Skeletal muscle cell (primary cell): ENCODE results near the gene TAMALIN.

Experiments used
- DNase-seq: peaks from one replicate; pipeline ENCODE4 v3.0.0-alpha.2; 2010; ENCODE audit warnings: low read depth
- H3K4me3 ChIP-seq: 2 replicates; pipeline ENCODE4 v1.5.1; 2011; ENCODE audit warnings: low read depth, mild to moderate bottlenecking, control low read depth, low read length, moderate library complexity

TAMALIN gene

DNA sequence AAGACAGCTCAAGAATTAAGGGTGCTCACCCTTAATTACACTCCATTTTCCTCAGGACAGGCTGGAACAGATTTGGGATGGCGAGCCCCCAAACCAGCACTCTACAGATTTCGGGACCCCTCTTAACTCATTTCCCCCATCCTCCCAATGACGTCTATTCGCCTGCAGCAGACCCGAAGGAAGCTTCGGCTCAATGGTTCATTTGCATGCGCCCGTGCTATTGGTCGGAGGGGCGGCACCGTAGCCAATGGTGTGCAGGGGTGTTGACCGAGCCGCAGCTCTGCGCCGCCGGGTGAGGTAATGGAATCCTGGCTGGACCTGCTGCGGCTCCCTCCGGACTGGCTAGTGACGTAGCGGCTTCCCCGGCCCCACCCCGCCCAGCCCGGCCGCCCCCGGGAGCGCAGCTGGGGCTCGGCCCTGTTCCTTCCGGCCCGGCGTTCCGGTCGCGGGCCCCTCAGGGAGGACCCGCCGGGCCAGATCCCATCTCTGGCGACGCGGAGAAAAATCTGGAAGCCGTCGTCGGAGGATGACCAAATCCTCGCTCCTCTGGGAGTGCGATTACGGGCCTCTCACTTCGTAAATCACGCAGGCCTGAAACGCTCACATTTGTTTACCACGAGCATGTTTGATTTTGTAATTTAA lies 26.2 kb downstream of the TAMALIN start:
- peak overlapping the region; percentile 47 for H3K4me3 ChIP-seq
- DNase-seq = peak; percentile 93

DNA sequence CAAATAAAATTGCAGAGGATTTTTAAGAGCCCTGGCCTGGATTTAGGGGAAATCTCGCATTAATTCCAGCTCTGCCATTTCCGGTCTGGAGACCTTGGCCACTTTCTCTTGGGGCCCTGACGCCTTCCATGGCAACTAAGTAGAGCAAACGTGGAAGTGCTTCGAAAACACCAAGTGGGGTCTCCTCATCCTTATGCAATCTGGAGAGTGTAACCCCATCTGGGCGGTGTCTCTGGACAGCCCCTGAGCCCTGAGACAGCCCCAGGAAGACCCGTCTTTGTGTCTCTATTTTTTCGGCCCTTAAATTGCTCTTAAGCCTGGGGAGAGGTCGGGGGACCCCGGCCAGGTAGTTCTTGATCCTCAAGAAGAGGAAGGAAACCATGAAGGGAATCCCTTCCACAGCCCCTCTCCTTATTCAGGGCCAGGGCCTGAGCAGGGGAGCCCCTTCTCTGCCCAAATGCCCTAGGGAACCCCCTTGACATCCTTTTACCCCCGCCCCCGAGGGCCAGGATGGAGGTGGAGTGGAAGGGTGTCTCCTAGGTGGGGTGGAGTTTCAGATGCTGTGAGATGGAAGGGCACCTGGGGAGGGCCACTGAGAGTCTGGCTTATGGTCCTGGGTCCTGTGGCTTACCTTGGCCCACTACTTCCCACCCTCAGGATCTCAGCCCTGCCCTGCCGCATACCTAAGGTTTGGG lies 26.8 kb downstream of the TAMALIN start:
- no peak for DNase-seq
- H3K4me3 ChIP-seq = peak overlapping the region; percentile 47

DNA sequence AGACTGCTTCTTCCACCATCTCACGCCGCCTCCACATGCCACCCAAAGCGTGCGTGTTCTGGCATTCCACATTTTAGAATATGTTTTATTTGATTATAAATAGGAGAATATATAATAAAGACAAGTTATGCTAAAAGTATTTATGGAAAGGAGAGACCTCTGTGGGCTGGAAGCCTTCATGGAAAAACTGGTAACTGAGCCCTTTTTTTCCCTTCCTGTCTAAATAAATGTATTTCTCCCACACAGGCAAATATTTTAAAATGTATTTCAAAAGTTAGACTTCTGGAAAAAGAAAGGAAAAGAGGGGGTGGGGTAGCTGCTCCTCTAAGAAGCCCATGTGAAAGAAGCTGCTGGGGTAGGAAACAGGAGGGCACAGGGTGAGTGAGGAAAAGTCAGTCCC lies 28.4 kb downstream of the TAMALIN start:
- no peak for DNase-seq
- H3K4me3 ChIP-seq = no peak overlapping the region

- DNase-seq = no peak
These were observed 29.2 kb downstream of the TAMALIN start for GRCh38 chr12:52035926-52036325.

GRCh38 chr12:52036587-52037171 lies 29.9 kb downstream of the TAMALIN start:
- no peak for DNase-seq
- peak overlapping the region; percentile 40 for H3K4me3 ChIP-seq

More at GRCh38 chr12:52035926-52036325, 29.2 kb downstream of the TAMALIN start:
- no peak overlapping the region for H3K4me3 ChIP-seq

DNA sequence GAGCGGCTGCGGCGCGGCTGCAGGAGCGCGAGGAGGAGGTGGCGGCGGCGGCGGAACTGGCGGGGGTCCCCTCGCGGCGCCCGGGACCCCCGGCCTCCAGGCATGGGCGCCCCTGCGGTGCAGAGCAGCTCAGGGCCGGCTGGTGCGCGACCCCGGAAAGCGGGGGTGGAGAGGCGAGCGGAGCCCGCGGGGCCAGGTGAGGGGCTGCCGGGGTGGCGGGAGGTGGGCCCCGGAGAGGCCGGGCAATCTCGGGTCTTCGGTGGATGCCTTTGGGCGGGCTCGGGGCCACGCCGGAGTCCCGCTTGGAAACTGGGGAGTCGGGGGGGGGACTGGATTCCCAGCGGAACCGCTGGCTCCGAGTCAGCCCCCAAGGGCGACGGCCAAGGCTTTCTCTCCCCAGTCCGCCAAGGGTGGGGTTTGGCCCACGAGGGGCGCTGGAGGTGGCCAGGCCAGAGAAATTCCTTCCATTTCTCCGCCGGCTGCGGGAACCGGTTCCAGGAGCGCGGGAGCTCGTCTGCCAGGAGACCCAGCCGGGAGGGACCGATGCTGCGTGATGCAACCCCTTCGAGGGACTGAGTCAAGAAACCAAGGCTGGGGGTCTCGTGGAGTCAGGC lies 30.6 kb downstream of the TAMALIN start:
- DNase-seq = no peak
- peak overlapping the region; percentile 52 for H3K4me3 ChIP-seq

DNA sequence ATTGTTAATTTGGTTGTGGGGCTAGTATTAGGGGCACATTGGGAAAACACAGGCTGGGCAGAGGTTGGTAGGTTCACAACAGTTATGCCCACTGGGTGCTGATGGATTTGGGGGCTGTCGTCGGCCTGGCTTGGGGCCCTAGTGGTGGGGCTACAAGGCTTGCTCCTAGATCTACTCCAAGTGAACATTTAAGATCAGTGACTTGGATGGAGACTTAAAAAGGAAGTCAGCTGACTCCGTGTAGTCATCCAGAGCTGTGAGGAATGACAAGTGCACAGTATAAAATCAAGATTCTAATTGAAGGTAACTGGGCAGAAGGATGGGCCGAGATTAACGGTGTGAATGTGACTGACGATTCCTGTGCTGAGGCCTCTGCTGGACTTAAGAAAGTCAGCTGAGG lies 31.7 kb downstream of the TAMALIN start:
- no peak for DNase-seq
- no peak overlapping the region for H3K4me3 ChIP-seq

DNA sequence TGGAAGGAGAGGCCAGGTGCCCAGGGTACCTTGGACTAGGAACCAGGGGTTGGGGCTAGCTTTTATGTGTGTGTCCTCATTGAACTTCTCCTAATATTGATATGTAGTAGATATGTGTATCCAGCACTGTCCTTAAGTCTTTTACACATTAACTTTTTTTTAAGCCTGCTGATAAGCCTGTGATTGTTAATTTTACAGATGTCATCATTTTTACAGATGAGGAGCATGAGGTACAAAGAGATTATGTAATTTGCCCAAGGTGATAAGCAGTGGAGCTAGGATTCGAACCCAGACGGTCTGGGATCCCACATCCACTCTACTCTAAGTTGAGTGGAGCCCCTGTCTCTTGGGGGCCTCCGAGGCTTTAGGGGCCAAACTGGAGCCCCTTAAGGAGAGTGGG lies 34.3 kb downstream of the TAMALIN start:
- no peak for DNase-seq
- no peak overlapping the region for H3K4me3 ChIP-seq

- no peak for DNase-seq
- H3K4me3 ChIP-seq = no peak overlapping the region
These were observed 35.0 kb downstream of the TAMALIN start for GRCh38 chr12:52041695-52042123.

GRCh38 chr12:52042706-52043385 lies 36.1 kb downstream of the TAMALIN start:
- DNase-seq = no peak
- H3K4me3 ChIP-seq = no peak overlapping the region

GRCh38 chr12:52043386-52044212 lies 36.9 kb downstream of the TAMALIN start:
- no peak for DNase-seq

GRCh38 chr12:52044292-52044983 lies 37.7 kb downstream of the TAMALIN start:
- H3K4me3 ChIP-seq = no peak overlapping the region
- DNase-seq = no peak

More at GRCh38 chr12:52043386-52044212, 36.9 kb downstream of the TAMALIN start:
- H3K4me3 ChIP-seq = no peak overlapping the region

DNA sequence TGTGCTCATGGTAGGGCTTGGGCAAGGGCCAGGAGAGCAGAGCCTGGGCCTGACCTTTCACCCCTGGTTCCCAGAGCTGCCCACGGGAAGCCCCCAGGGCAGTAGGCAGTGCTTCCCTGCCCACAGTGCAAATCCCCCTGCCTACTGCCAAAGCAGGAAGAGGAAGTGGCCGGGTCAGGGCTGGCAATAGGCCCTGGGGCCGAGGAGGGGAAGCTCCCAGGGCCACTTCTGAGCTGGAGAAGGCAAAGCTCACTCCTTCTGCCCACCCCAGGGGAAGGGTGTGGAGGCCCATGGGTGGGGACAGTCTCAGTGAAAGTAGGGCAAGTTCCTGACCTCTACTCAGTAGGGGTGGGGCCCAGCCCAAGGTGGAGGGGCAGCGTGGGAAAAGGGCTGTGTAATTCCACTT lies 39.1 kb downstream of the TAMALIN start:
- no peak for DNase-seq
- H3K4me3 ChIP-seq = no peak overlapping the region

GRCh38 chr12:52046859-52047258 lies 40.1 kb downstream of the TAMALIN start:
- H3K4me3 ChIP-seq = no peak overlapping the region
- DNase-seq = no peak

DNA sequence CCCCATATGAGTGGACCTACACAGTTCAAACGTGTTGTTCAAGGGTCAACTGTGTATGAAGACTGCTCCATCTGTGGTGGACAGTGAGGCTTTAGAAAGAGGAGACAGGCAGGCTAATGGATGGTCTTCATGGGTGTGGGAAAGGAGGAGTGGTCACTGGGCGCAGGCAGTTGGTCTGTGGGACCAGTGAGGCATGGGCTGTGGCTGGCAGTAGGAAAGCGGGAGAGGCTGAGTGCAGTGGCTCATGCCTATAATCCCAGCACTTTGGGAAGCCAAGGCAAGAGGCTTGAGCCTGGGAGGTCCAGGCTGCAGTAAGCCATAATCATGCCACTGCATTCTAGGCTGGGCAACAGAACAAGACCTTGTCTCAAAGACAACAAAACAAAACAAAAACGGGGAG lies 42.5 kb downstream of the TAMALIN start:
- no peak overlapping the region for H3K4me3 ChIP-seq
- DNase-seq = no peak

DNA sequence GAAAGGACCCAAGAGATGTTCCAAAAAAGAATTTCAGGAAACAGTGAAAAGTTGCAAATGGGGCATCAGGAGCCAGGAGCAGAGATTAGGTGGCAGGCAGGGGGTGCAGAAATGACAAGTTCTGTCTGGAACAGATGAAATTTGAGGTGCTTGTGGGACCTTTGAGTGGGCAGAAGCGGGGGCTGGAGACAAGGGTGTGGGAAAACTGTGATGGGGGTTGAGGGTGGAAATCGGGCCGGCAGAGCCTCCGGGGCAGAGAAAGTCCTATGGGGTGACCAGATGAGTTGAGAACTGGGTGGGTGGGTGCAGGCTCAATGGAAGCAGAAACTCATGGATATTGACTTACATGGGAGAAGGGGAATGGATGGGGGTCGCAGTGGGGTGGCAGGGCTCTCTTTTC lies 42.9 kb downstream of the TAMALIN start:
- no peak overlapping the region for H3K4me3 ChIP-seq
- DNase-seq = no peak

GRCh38 chr12:52050116-52050757 lies 43.5 kb downstream of the TAMALIN start:
- H3K4me3 ChIP-seq = peak overlapping the region; percentile 62
- DNase-seq = no peak
